ENCODE results near the gene PLEKHG4.
A peak's percentile ranks its signal among the peaks of the same experiment; 100 is the strongest.

PLEKHG4 gene

DNA sequence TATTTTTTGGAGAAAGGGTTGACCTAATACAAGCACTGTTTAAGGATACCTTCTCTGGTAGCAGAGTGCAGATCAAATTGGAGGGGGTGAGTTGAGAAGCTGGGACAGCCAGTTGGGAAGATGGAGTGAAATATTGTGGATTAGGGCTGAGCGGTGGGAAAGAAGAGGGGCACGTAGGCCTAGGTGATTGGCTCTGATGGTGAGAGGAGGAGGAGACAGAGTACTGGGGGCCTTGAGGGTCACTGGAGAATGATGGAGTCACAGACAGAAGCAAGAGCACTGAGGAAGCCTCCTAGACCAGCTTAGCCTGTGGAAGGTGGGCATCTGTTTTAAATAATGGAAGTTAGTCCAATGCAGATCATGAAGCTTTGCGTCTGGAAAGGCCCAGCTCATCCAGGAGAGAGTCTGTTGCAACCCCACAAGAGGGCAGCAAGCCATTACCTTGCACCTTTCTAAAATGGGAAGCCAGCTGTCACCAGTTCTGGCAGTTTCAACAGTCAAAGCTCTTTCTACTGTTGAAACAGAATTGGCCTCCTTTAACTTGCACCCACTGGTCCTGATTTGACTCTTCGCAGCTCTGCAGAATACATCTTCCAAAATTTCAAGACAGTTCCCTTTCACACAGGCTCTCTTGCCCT, 18.8 kb upstream of the PLEKHG4 start:
- DNase-seq (ENCODE audit: low read depth, low spot score), result peak; percentile 83

- no peak for DNase-seq (ENCODE audit: low read depth, low spot score)
Observed at GRCh38 chr16:67263201-67263600, 16.1 kb upstream of the PLEKHG4 start.

DNA sequence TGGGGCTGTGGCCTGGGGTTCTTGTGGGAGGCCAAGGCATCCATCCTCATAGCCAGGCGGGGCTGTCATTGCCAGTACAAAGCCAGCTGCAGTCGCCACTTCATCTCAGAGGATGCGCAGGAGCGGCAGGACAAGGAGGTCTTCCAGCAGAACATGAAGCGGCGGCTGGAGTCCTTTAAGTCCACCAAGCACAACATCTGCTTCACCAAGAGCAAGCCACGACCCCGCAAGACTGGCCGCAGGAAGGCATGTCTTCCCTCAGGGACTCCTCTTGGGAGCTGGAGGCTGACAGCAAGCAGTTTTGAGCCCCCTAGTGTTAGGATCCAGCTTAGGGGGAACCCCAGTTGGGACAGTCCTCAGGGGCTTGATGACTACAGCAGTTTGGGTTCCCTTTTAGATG, 15.1 kb upstream of the PLEKHG4 start:
- DNase-seq (ENCODE audit: low read depth, low spot score), result no peak

GRCh38 chr16:67264866-67265265, 14.5 kb upstream of the PLEKHG4 start:
- no peak for DNase-seq (ENCODE audit: low read depth, low spot score)

GRCh38 chr16:67265834-67266233, 13.5 kb upstream of the PLEKHG4 start:
- no peak for DNase-seq (ENCODE audit: low read depth, low spot score)

GRCh38 chr16:67268136-67268579, 11.2 kb upstream of the PLEKHG4 start:
- DNase-seq (ENCODE audit: low read depth, low spot score), result peak; percentile 90

DNA sequence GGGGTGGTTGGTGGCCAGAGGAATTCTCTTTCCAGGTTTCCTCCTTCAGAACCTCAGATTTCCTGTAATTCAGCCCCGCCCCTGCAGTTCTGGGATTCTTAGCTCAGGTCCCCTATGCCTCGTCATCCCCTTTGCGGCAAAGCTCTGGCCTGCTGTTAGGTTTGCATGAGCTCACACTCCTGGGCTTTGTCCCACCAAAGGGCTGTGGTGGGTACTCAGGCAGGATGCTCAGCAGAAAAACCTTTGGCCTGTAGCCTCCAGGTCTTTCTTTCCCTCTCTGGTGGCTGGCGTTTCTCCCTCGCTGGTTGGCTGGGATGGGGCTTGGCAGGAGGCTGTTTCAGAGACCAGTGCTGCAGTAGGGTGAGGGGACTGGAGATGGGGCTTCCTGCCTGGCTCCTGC, 9.6 kb upstream of the PLEKHG4 start:
- peak; percentile 93 for DNase-seq (ENCODE audit: low read depth, low spot score)

GRCh38 chr16:67270931-67271338, 8.4 kb upstream of the PLEKHG4 start:
- DNase-seq (ENCODE audit: low read depth, low spot score), result no peak

DNA sequence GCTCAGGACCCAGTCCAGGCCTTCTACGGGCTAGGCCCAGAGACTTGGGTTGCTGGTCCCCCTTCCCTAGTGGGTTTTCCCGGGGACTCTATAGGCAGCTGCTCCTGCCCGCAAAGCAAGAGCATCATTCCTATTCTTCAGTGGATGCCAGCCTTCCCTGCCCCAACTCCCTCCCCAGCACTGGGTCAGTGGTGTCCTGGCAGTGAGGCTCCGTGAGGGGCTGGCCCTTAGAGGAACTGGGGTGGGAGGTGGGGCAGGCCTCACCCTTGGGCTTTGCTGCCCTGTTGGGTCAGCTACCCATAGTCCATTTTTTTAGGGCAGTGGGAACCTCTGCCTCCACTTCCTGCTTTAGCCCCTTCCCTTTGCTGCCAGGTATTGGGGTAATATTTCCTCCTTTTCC, 7.9 kb upstream of the PLEKHG4 start:
- DNase-seq (ENCODE audit: low read depth, low spot score), result no peak

- no peak for DNase-seq (ENCODE audit: low read depth, low spot score)
Observed at GRCh38 chr16:67275321-67275720, 4.0 kb upstream of the PLEKHG4 start.

DNA sequence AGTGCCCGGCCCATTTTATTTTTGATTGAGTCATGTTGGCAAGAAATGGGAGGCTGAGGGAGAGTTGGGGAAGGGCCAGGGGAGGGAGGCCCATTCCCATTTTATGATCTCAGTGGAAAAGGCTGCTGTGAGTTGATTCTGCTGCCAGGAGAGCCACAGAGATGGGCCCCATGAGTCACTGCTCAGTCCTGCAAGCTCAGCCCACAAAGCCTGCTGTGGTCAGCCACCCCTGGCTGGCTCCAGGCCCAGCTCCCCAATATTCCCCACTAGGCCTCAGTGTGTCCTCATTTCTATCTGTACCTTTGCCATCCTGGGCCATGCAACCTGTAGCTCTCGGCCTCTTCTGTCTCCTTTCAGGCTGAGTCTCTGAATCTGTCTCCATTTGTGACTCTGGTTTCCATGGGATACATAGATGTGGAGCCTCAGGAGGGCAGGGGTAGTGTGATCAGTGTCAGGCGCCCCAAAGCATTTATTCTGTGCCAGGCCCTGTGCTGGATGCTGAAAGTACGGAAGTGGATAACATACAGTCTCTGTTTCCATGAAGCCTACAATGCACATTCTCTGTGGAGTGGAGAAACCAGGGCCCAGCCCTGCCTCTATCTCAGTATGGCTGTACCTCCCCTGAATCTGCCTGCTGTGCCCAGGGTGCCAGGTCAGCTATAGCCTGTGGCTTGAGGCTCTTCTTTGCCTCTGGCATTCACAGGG, 1.9 kb upstream of the PLEKHG4 start:
- peak; percentile 99 for DNase-seq (ENCODE audit: low read depth, low spot score)

DNA sequence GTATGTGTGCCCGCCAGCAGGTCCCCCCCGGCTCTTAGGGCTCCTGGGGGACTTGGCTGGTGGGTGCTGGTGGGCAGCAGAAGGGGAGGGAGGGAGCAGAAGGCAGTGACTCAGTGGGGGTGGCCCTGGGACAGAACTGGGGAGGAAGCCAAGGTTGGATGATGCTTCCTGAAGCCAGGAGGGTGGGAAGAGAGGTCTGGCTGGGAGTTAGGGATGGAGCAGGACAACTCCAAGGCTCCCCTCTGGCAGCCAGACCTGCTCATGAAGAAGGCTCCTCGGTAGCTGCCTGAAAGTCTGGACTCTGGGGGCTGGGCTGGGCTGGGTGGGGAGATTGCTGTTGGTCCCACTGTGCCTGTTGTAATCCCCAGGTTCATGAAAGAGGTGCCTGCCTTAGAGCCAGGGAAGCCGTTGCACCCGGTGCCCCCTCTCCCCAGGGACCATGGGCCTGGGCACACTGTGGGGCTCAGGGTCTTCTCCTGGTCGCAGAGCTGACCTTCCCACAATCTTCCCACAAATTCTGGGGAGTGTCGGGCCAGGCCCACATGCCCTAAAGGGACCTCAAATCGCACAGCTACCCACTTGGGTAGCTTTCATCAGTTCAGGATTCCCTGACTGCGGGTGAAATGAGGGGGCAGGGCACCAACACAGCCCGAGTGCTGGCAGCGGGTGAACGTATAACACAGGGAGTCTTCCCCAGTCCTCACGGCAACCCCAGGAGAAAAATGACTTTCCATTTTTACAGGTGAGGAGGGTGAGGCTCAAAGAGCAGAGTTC, 1.1 kb upstream of the PLEKHG4 start:
- DNase-seq (ENCODE audit: low read depth, low spot score), result peak; percentile 89

GRCh38 chr16:67278773-67279295, 498 bp upstream of the PLEKHG4 start:
- no peak for DNase-seq (ENCODE audit: low read depth, low spot score)

- no peak for DNase-seq (ENCODE audit: low read depth, low spot score)
Observed at GRCh38 chr16:67280090-67281015, 1.0 kb downstream of the PLEKHG4 start.

DNA sequence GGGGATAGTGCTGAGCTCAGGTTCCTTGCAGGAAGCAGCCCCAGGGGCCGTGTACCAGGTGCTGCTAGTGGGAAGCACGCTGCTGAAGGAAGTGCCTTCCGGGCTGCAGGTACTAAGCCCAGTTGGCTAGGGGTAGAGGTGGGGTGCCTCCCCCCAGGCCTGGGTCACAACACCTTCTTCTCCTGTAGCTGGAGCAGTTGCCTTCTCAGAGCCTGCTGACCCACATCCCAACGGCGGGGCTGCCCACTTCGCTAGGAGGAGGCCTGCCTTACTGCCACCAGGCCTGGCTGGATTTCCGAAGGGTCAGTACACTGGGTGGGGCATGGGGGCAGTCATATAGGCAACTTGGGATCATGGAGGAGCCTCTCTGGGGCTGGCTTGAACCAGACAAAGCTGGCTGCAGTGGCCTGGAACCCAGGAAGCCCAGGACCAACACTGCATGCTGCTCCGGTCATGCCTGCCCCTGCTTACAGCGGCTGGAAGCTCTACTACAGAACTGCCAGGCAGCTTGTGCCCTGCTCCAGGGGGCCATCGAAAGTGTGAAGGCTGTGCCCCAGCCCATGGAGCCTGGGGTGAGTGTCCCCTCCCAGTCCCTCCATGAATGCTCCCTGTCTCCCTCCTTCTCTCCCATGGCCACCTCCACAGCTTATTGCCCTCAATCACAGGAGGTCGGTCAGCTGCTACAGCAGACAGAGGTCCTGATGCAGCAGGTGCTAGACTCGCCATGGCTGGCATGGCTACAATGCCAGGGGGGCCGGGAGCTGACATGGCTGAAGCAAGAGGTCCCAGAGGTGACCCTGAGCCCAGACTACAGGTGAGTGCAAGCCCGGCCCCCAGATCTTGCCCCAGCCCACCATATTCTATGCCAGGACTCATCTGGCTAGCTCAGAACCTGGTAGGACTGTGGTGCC, 2.5 kb downstream of the PLEKHG4 start:
- DNase-seq (ENCODE audit: low read depth, low spot score), result no peak

DNA sequence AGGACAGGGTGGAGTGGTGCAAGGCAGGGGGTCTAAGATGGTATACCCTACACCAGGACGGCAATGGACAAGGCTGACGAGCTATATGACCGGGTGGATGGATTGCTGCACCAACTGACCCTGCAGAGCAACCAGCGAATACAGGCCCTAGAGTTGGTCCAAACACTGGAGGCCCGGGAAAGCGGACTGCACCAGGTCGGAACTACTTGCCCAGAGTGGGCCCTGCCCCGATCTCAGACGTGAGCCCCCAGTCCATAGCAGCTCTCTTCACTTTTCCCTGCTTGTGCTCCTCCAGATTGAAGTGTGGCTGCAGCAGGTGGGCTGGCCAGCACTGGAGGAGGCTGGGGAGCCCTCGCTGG, 3.1 kb downstream of the PLEKHG4 start:
- no peak for DNase-seq (ENCODE audit: low read depth, low spot score)

- DNase-seq (ENCODE audit: low read depth, low spot score), result peak; percentile 32
Observed at GRCh38 chr16:67283039-67283825, 3.9 kb downstream of the PLEKHG4 start.

GRCh38 chr16:67283826-67284555, 4.7 kb downstream of the PLEKHG4 start:
- no peak for DNase-seq (ENCODE audit: low read depth, low spot score)
